ENCODE data around the gene PAQR7. TPM values are rescaled to one million over a fixed set of nuclear protein-coding genes. Genes with fewer than 3 reads are reported as not detected.

The PAQR7 gene
- total and polyA plus RNA-seq, 4 donors = 4.2 to 12.1 (median 6.6) TPM

DNA sequence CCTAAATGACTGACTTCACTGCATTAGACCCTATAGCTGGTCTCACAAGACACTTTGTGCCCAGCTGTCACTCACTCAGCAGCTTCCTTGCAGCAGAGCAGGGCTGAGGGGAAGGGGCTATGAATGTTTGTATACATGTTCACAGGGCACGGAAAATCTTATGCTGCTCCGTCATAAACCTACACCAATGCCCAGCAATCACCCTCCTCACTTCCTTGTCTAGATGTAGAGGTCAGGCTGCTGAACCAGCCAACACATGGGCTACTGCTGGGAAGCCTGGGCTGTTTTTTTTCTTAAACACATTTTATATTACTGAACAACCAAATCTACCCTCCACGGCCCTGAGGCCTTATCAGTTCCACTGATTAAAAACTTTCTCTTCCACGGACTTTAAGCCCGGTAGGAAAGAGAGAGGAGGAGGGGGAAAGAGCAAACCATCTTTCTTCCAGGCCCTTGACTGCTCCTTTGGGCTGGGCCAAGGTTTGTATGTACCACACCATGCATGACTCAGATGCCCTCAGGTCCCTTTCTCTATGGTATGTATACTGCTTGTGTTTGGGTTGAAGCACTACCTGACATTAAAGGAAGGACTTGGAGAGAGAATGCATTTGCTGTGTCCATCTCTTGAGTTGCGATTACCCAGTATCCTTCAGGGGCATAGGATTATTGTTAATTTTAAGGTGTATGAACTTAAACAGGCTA, 43.0 kb downstream of the PAQR7 start:
- WGBS, 2 donors = 69 to 75% methylated on average over 6 of the region's 6 CpGs
- ATAC-seq (ENCODE audit: insufficient read depth, low FRiP score) (no peak), DNase-seq (no peak)
- TF ChIP-seq, protein P1, sequence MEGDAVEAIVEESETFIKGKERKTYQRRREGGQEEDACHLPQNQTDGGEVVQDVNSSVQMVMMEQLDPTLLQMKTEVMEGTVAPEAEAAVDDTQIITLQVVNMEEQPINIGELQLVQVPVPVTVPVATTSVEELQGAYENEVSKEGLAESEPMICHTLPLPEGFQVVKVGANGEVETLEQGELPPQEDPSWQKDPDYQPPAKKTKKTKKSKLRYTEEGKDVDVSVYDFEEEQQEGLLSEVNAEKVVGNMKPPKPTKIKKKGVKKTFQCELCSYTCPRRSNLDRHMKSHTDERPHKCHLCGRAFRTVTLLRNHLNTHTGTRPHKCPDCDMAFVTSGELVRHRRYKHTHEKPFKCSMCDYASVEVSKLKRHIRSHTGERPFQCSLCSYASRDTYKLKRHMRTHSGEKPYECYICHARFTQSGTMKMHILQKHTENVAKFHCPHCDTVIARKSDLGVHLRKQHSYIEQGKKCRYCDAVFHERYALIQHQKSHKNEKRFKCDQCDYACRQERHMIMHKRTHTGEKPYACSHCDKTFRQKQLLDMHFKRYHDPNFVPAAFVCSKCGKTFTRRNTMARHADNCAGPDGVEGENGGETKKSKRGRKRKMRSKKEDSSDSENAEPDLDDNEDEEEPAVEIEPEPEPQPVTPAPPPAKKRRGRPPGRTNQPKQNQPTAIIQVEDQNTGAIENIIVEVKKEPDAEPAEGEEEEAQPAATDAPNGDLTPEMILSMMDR (IDR thresholded peaks at IDR 0.05; ENCODE audit: control extremely low read depth, extremely low read depth) = no peak
- H3K4me1 ChIP-seq (ENCODE audit: control insufficient read depth in 5 of 5, insufficient read depth in 5 of 5, low read length in 5 of 5) = peaks cover 0 to 2% (median 0%) of the 10 kb centered on the region in 5 donors
- H3K36me3 ChIP-seq (ENCODE audit: control insufficient read depth in 4 of 4, insufficient read depth in 4 of 4, low read length in 4 of 4) = peaks cover 38 to 55% (median 45%) of the 10 kb centered on the region in 4 donors
- no peaks in the 10 kb centered on the region for H3K27me3 ChIP-seq (ENCODE audit: control insufficient read depth in 3 of 3, insufficient read depth in 3 of 3, low read length in 2 of 3)
- no peak overlapping the region for H3K9ac ChIP-seq (ENCODE audit: insufficient read depth in 1 of 2, low read length in 2 of 2)
- no peak overlapping the region for H3K27ac ChIP-seq (ENCODE audit: low read depth in 1 of 2, low read length in 1 of 2)
- H3K9me3 ChIP-seq (ENCODE audit: control insufficient read depth in 4 of 4, insufficient read depth in 3 of 4, low read length in 3 of 4) = no peaks in the 10 kb centered on the region
- no peak overlapping the region for H3K4me3 ChIP-seq

DNA sequence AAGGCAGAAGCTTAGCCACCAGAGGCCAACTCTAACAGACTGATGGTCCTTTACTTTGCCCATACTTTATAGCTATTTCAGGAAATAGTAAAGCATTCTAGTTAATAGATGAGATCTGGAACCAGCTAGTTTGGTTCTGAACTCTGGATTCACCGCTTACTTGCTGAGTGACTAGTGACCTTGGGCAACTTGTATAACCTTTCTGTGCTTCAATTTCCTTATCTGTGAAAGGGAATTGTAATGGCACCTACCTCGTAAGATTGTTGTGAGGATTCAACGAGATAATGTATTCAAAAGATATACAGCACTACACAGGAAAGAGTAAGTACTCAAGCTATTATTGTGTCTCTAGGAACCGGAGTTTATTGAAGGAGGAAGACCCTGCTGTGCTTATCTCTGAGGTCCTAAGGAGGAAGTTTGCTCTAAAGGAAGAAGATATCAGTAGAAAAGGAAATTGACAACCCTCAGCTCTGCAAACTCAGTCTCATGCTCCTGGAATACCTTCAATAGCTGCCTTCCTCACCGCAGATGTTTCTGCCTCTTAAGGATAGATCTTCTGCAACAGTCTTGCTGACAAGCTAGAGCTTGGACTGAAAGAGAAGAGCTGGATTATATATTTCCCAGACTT, 43.8 kb downstream of the PAQR7 start:
- peaks cover 0 to 2% (median 0%) of the 10 kb centered on the region in 5 donors for H3K4me1 ChIP-seq (ENCODE audit: control insufficient read depth in 5 of 5, insufficient read depth in 5 of 5, low read length in 5 of 5)
- H3K4me3 ChIP-seq = no peak overlapping the region
- ATAC-seq (ENCODE audit: insufficient read depth, low FRiP score) (no peak), DNase-seq (no peak)
- H3K36me3 ChIP-seq (ENCODE audit: control insufficient read depth in 4 of 4, insufficient read depth in 4 of 4, low read length in 4 of 4) = peaks cover 40 to 60% (median 48%) of the 10 kb centered on the region in 4 donors
- TF ChIP-seq, protein P1 (IDR thresholded peaks at IDR 0.05; ENCODE audit: control extremely low read depth, extremely low read depth) = no peak
- no peaks in the 10 kb centered on the region for H3K27me3 ChIP-seq (ENCODE audit: control insufficient read depth in 3 of 3, insufficient read depth in 3 of 3, low read length in 2 of 3)
- WGBS, 2 donors = 29 to 43% methylated on average over 5 of the region's 5 CpGs
- no peak overlapping the region for H3K9ac ChIP-seq (ENCODE audit: insufficient read depth in 1 of 2, low read length in 2 of 2)
- H3K9me3 ChIP-seq (ENCODE audit: control insufficient read depth in 4 of 4, insufficient read depth in 3 of 4, low read length in 3 of 4) = no peaks in the 10 kb centered on the region
- no peak overlapping the region for H3K27ac ChIP-seq (ENCODE audit: low read depth in 1 of 2, low read length in 1 of 2)

DNA sequence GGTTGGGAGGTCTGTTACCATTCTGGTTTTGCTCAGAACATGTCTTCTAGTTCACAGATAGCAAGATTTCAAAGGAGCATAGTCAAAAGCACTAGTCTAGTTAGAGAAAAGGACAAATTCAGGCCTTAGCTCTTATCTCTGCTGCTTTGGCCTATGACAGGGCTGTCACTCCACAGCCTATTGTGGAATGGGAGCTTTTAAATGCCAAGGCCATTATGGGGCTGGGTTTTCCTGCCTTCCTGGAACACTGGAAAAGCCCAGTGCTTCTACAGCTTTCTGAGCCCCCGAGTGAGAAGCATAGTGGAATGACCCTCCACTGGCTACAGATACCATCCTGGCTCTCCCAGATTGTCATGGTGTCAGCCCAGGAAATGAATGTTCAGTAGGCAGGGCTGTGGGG, 46.5 kb downstream of the PAQR7 start:
- TF ChIP-seq, protein P1 (IDR thresholded peaks at IDR 0.05; ENCODE audit: control extremely low read depth, extremely low read depth) = no peak
- Histone ChIP-seq H3K36me3 (ENCODE audit: control insufficient read depth in 4 of 4, insufficient read depth in 4 of 4, low read length in 4 of 4) (peaks cover 46 to 62% (median 57%) of the 10 kb centered on the region in 4 donors), H3K27ac (ENCODE audit: low read depth in 1 of 2, low read length in 1 of 2) (no peak overlapping the region), H3K27me3 (ENCODE audit: control insufficient read depth in 3 of 3, insufficient read depth in 3 of 3, low read length in 2 of 3) (no peaks in the 10 kb centered on the region), H3K9ac (ENCODE audit: insufficient read depth in 1 of 2, low read length in 2 of 2) (no peak overlapping the region), H3K4me1 (ENCODE audit: control insufficient read depth in 5 of 5, insufficient read depth in 5 of 5, low read length in 5 of 5) (peaks cover 0 to 2% (median 0%) of the 10 kb centered on the region in 5 donors), H3K9me3 (ENCODE audit: control insufficient read depth in 4 of 4, insufficient read depth in 3 of 4, low read length in 3 of 4) (no peaks in the 10 kb centered on the region), H3K4me3 (no peak overlapping the region)
- ATAC-seq (ENCODE audit: insufficient read depth, low FRiP score) (no peak), DNase-seq (no peak)
- WGBS, 2 donors = 77 to 80% methylated on average over 1 of the region's 1 CpG
